ENCODE results near the gene NCDN. TPM values are rescaled to one million over a fixed set of nuclear protein-coding genes. Genes with fewer than 3 reads are reported as not detected.
A peak's percentile ranks its signal among the peaks of the same experiment; 100 is the strongest.

Gene NCDN
- total and polyA plus RNA-seq, 4 donors = 4.3 to 21.7 (median 15.6) TPM

DNA sequence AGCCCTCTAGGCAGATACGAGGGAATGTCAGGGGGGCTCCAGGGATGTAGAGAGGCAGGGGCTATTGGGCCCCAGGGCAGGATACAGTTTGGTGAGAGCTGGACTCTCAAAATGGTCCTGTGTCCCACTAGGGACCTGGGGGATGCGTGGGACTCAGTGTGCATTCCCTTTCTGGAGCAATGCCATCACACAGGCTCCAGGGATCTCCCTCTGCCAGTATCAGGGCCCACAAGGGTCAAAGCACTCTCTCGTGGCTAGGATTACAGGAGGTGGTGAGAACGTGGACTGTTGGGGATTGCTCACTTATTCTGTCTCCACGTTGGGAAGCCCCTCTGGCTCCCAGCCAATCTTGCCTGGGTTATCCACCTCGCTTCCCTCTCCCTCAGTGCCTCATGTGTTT lies 26.2 kb upstream of the NCDN start:
- Histone ChIP-seq H3K4me3 (ENCODE audit: low read length in 2 of 2) (no peak overlapping the region), H3K27me3 (ENCODE audit: control insufficient read depth in 1 of 2, insufficient read depth in 2 of 2, low read length in 1 of 2) (no peaks in the 10 kb centered on the region), H3K4me1 (ENCODE audit: control insufficient read depth in 1 of 2, insufficient read depth in 2 of 2, low read length in 2 of 2) (peaks cover 2 to 4% of the 10 kb centered on the region in 2 donors), H3K36me3 (ENCODE audit: control insufficient read depth in 1 of 2, insufficient read depth in 2 of 2, low read length in 1 of 2) (peaks cover 0 to 3% of the 10 kb centered on the region in 2 donors), H3K27ac (ENCODE audit: low read depth in 1 of 2, low read length in 2 of 2) (peak overlapping the region in 1 of 2 donors; percentile 23), H3K9me3 (ENCODE audit: control insufficient read depth, low read length) (no peaks in the 10 kb centered on the region)
- DNase-seq (no peak), ATAC-seq (ENCODE audit: low FRiP score) (no peak)
- intact Hi-C loops (cut with DNase I) = loop anchor here in 1 of 2 donors (10.0 kb wide), 1 partner anchor 337 kb away; the partner anchor contains the start of gene SFPQ
- WGBS, 2 donors = 80 to 82% methylated on average over 6 of the region's 6 CpGs

DNA sequence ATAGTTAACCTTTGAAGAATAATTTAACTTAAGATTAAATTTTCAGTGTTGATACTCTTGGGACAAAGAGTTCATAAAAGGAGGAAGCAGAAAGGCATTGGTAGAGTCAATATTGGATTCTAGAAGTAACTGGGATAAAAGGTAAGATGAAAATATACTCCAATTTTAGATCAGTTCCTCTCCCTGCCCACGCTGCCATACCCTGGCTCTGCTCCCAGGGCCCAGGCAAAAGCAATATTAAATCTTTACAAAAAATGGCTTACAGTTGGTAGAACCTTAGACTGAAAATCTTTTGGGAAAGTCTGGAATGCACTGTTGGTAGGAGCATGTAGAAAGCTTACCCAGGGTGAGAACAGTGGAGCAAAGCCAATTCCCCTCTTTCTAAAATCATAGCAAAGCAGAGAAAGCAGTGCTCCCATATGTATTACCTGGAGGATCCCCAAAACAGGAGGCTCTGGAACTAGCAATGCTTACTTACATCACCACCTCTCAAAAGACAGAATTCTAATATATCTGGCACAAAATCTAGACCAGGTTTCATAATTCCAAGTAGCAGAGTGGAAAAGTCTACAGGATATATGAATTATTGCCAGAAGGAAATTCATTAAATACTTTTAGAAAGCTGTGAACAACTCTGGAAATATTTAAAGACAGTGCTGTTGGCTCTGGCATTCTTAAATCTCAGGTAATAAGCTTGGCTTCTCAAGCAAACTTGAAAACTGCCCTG lies 24.9 kb upstream of the NCDN start:
- Histone ChIP-seq H3K4me1 (ENCODE audit: control insufficient read depth in 1 of 2, insufficient read depth in 2 of 2, low read length in 2 of 2) (peaks cover 2 to 4% of the 10 kb centered on the region in 2 donors), H3K36me3 (ENCODE audit: control insufficient read depth in 1 of 2, insufficient read depth in 2 of 2, low read length in 1 of 2) (peaks cover 0 to 3% of the 10 kb centered on the region in 2 donors), H3K27ac (ENCODE audit: low read depth in 1 of 2, low read length in 2 of 2) (peak overlapping the region; percentile 51 to 57), H3K4me3 (ENCODE audit: low read length in 2 of 2) (no peak overlapping the region), H3K27me3 (ENCODE audit: control insufficient read depth in 1 of 2, insufficient read depth in 2 of 2, low read length in 1 of 2) (no peaks in the 10 kb centered on the region), H3K9me3 (ENCODE audit: control insufficient read depth, low read length) (no peaks in the 10 kb centered on the region)
- intact Hi-C loops (cut with DNase I) = loop anchor here in 1 of 2 donors (10.0 kb wide), 1 partner anchor 338 kb away; the partner anchor contains the start of gene SFPQ
- 5 to 7% methylated on average over 1 of the region's 1 CpG for WGBS, 2 donors
- ATAC-seq (ENCODE audit: low FRiP score) (no peak), DNase-seq (no peak)

DNA sequence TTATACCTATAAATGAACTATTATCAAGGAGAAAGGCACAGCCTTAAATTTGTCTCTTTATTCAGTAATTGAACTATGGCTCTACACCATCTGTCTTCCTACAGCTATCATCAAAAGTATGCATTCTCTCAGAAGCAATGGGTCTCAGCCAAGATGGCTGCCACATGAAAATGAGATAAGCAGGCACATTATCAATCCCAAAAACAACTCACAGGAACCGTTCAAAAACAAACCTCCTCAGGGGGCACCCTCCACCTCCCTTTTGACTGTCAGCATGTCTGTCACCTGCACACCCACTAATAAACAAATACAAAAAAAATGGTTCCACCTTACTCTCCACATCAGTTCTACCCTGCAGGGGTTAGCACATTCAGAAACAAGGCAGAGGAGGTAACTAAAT lies 24.0 kb upstream of the NCDN start:
- Histone ChIP-seq H3K9me3 (ENCODE audit: control insufficient read depth, low read length) (no peaks in the 10 kb centered on the region), H3K36me3 (ENCODE audit: control insufficient read depth in 1 of 2, insufficient read depth in 2 of 2, low read length in 1 of 2) (peaks cover 0 to 3% of the 10 kb centered on the region in 2 donors), H3K27ac (ENCODE audit: low read depth in 1 of 2, low read length in 2 of 2) (no peak overlapping the region), H3K4me1 (ENCODE audit: control insufficient read depth in 1 of 2, insufficient read depth in 2 of 2, low read length in 2 of 2) (peaks cover 2 to 4% of the 10 kb centered on the region in 2 donors), H3K4me3 (ENCODE audit: low read length in 2 of 2) (no peak overlapping the region), H3K27me3 (ENCODE audit: control insufficient read depth in 1 of 2, insufficient read depth in 2 of 2, low read length in 1 of 2) (no peaks in the 10 kb centered on the region)
- DNase-seq (no peak), ATAC-seq (ENCODE audit: low FRiP score) (no peak)
- intact Hi-C loops (cut with DNase I) = loop anchor here in 1 of 2 donors (10.0 kb wide), 1 partner anchor 339 kb away; the partner anchor contains the start of gene SFPQ
- WGBS, 2 donors = 3 to 10% methylated on average over 1 of the region's 1 CpG

DNA sequence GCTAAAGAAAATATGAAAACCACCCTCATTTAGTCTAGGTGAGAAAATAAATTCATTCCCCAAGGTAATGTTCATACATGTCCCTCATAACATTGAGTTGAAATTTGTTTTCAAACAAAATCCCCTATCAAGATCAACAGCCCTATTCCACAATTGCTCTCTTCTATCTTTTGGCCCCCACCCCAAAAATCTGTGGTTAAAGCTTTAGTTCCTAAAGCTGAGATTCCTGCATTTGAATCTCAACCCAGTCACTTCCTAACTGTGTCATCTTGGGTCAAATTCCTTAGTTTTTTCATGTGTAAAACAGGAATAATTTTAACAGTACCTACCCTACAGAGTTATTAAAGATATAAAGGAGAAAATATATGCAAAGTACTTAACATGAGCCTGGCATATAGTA lies 22.4 kb upstream of the NCDN start:
- Histone ChIP-seq H3K36me3 (ENCODE audit: control insufficient read depth in 1 of 2, insufficient read depth in 2 of 2, low read length in 1 of 2) (peaks cover 0 to 3% of the 10 kb centered on the region in 2 donors), H3K9me3 (ENCODE audit: control insufficient read depth, low read length) (no peaks in the 10 kb centered on the region), H3K4me3 (ENCODE audit: low read length in 2 of 2) (no peak overlapping the region), H3K27ac (ENCODE audit: low read depth in 1 of 2, low read length in 2 of 2) (no peak overlapping the region), H3K27me3 (ENCODE audit: control insufficient read depth in 1 of 2, insufficient read depth in 2 of 2, low read length in 1 of 2) (no peaks in the 10 kb centered on the region), H3K4me1 (ENCODE audit: control insufficient read depth in 1 of 2, insufficient read depth in 2 of 2, low read length in 2 of 2) (peaks cover 6 to 13% of the 10 kb centered on the region in 2 donors)
- intact Hi-C loops (cut with DNase I) = loop anchor here in 1 of 2 donors (10.0 kb wide), 1 partner anchor 340 kb away; the partner anchor contains the start of gene SFPQ
- ATAC-seq (ENCODE audit: low FRiP score) (no peak), DNase-seq (no peak)

DNA sequence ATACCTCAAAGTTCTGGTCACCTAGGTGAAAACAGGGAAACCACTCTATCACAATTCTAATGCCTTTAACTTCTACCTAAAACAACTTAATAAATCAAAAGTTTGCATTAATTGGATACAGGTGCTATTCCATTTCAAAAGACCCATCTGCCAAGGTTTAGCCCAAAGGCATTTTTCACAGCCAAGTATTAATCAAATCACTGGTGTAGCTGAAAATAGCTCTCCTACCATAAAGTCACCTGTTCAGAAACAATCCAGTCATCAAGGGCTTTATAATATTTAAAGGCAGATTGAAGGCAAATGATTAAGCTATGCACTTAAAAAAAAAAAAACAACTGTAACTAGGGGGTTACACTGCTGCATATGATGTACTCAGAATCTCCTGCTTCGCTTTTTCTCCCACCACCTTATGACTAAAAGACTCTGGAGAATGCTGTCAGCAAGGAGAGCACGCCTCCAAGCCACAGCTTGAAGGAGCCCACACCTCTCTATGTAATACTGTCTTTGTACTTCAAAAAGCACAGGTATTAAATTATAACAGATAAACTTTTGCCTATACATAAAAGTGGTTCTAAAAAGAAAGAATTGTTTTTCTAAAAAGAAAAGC lies 20.9 kb upstream of the NCDN start:
- no peaks in the 10 kb centered on the region for H3K36me3 ChIP-seq (ENCODE audit: control insufficient read depth in 1 of 2, insufficient read depth in 2 of 2, low read length in 1 of 2)
- H3K27me3 ChIP-seq (ENCODE audit: control insufficient read depth in 1 of 2, insufficient read depth in 2 of 2, low read length in 1 of 2) = no peaks in the 10 kb centered on the region
- DNase-seq (no peak), ATAC-seq (ENCODE audit: low FRiP score) (no peak)
- H3K4me3 ChIP-seq (ENCODE audit: low read length in 2 of 2) = no peak overlapping the region
- H3K27ac ChIP-seq (ENCODE audit: low read depth in 1 of 2, low read length in 2 of 2) = no peak overlapping the region
- H3K9me3 ChIP-seq (ENCODE audit: control insufficient read depth, low read length) = no peaks in the 10 kb centered on the region
- WGBS, 2 donors = 96 to 98% methylated on average over 2 of the region's 2 CpGs
- intact Hi-C loops (cut with DNase I) = loop anchor here in 1 of 2 donors (10.0 kb wide), 1 partner anchor 342 kb away; the partner anchor contains the start of gene SFPQ
- peaks cover 6 to 23% of the 10 kb centered on the region in 2 donors for H3K4me1 ChIP-seq (ENCODE audit: control insufficient read depth in 1 of 2, insufficient read depth in 2 of 2, low read length in 2 of 2)

DNA sequence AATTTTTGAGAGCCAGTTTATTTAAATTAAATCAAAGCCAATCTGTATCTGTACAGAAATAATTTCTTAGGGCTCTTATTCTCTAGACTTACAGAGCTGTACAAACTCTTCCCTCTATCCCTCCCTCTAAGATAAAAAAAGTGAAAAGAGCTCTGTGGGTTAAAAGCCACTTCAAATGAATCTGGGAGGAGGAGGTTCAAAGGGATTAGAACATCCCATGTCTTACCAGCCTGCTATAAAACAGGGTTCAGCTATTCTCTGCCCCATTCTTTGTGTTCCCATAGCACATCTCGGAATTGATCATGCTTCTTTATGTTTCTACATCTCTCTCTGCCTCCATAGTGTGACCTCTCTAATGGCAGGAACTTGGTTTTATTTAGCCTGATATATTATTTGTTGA lies 19.8 kb upstream of the NCDN start:
- no peaks in the 10 kb centered on the region for H3K36me3 ChIP-seq (ENCODE audit: control insufficient read depth in 1 of 2, insufficient read depth in 2 of 2, low read length in 1 of 2)
- no peak overlapping the region for H3K4me3 ChIP-seq (ENCODE audit: low read length in 2 of 2)
- H3K27me3 ChIP-seq (ENCODE audit: control insufficient read depth in 1 of 2, insufficient read depth in 2 of 2, low read length in 1 of 2) = no peaks in the 10 kb centered on the region
- 92% methylated on average over 1 of the region's 1 CpG for WGBS, 2 donors
- DNase-seq = no peak
- ATAC-seq (ENCODE audit: low FRiP score) = no peak
- H3K4me1 ChIP-seq (ENCODE audit: control insufficient read depth in 1 of 2, insufficient read depth in 2 of 2, low read length in 2 of 2) = peaks cover 4 to 20% of the 10 kb centered on the region in 2 donors
- H3K9me3 ChIP-seq (ENCODE audit: control insufficient read depth, low read length) = no peaks in the 10 kb centered on the region
- intact Hi-C loops (cut with DNase I) = loop anchor here in 1 of 2 donors (10.0 kb wide), 1 partner anchor 343 kb away; the partner anchor contains the start of gene SFPQ
- peak overlapping the region in 1 of 2 donors; percentile 17 for H3K27ac ChIP-seq (ENCODE audit: low read depth in 1 of 2, low read length in 2 of 2)

DNA sequence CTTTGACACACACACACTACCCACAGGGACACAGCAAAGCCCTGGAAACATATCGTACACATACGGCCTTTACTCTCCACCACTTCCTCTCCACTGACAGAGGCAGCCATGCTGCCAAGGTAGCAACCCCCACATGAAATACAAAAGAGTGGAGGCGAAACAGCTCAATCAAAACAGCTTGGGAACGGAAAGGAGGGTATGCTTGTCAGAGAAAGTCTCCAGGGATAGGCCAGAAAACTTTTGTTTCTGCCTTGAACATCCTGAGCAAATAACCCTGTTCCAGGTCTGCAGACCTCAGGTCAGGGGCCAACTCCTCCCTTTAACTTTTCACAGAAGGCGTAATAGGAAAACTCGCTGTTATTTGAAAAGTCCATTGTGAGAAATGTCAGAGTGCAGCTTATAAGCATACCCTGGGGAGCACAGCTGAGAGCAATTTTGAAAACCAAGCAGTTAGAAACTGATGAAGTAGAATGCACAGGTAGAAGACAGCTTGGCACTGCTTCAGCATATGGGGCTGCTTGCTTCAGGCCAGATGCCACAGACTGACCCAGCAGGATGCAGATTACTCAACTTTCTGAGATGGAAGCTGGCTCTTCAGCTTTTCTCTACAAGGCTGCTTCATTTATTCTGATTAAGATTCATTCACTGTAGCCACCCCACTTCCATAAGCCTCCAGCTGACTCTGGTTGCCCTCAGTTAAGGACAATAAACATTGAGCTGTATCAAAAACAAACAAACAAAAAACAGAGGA lies 18.4 kb upstream of the NCDN start:
- intact Hi-C loops (cut with DNase I) = loop anchor here in 1 of 2 donors (10.0 kb wide), 1 partner anchor 344 kb away; the partner anchor contains the start of gene SFPQ
- WGBS, 2 donors = 41 to 42% methylated on average over 6 of the region's 6 CpGs

DNA sequence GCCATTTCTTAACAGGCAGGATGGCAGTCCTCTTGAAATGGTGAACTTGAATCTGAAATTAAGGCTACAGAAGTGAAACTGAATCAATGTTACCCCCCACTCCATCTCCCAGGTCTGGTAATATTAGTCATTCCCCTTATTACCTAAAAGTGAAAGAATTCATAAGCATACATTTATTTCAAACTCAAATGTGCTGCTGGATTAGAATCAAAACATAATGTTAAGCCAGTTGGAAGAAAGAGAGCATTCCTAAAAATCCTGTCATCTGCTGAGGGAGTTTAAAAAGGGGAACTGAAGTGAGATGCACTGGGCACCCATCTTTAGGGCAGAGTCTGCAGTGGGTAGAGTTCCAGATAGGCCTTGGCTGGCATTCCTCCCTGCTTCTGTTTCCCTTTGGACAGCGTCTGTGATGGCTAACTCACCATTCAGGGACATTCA lies 17.8 kb upstream of the NCDN start:
- intact Hi-C loops (cut with DNase I) = loop anchor here in 1 of 2 donors (10.0 kb wide), 1 partner anchor 345 kb away; the partner anchor contains the start of gene SFPQ
- Histone ChIP-seq H3K4me3 (ENCODE audit: low read length in 2 of 2) (no peak overlapping the region), H3K27ac (ENCODE audit: low read depth in 1 of 2, low read length in 2 of 2) (peak overlapping the region; percentile 84 to 97), H3K27me3 (ENCODE audit: control insufficient read depth in 1 of 2, insufficient read depth in 2 of 2, low read length in 1 of 2) (no peaks in the 10 kb centered on the region), H3K9me3 (ENCODE audit: control insufficient read depth, low read length) (no peaks in the 10 kb centered on the region), H3K4me1 (ENCODE audit: control insufficient read depth in 1 of 2, insufficient read depth in 2 of 2, low read length in 2 of 2) (peaks cover 4 to 19% of the 10 kb centered on the region in 2 donors), H3K36me3 (ENCODE audit: control insufficient read depth in 1 of 2, insufficient read depth in 2 of 2, low read length in 1 of 2) (peaks cover 0 to 2% of the 10 kb centered on the region in 2 donors)
- 0 to 5% methylated on average over 1 of the region's 1 CpG for WGBS, 2 donors
- no peak for DNase-seq
- ATAC-seq (ENCODE audit: low FRiP score) = peak; percentile 62

More for the DNA sequence above, 18.4 kb upstream of the NCDN start:
- peaks cover 0 to 2% of the 10 kb centered on the region in 2 donors for H3K36me3 ChIP-seq (ENCODE audit: control insufficient read depth in 1 of 2, insufficient read depth in 2 of 2, low read length in 1 of 2)
- ATAC-seq (ENCODE audit: low FRiP score) (peak; percentile 37), DNase-seq (no peak)
- H3K4me3 ChIP-seq (ENCODE audit: low read length in 2 of 2) = no peak overlapping the region
- H3K27me3 ChIP-seq (ENCODE audit: control insufficient read depth in 1 of 2, insufficient read depth in 2 of 2, low read length in 1 of 2) = no peaks in the 10 kb centered on the region
- H3K4me1 ChIP-seq (ENCODE audit: control insufficient read depth in 1 of 2, insufficient read depth in 2 of 2, low read length in 2 of 2) = peaks cover 4 to 19% of the 10 kb centered on the region in 2 donors
- H3K27ac ChIP-seq (ENCODE audit: low read depth in 1 of 2, low read length in 2 of 2) = peak overlapping the region; percentile 84 to 97
- H3K9me3 ChIP-seq (ENCODE audit: control insufficient read depth, low read length) = no peaks in the 10 kb centered on the region
